Psoas muscle (tissue), 8 donors: ENCODE results near the gene EPHA4. TPM values are rescaled to one million over a fixed set of nuclear protein-coding genes. Genes with fewer than 3 reads are reported as not detected.

Source experiments
- ATAC-seq, 4 donors: fragments of 200-7000 bp; cut with Tn5 transposase; one replicate each; pipeline ENCODE4 v1.9.1; 2020; ENCODE audit warnings: moderate library complexity in 3 of 4, mild to moderate bottlenecking in 2 of 4
- DNase-seq, 2 donors: peaks; one replicate each; pipeline ENCODE4 v3.0.0-alpha.2; 2020
- H3K27ac ChIP-seq: fragments of 200-600 bp; one replicate; pipeline ENCODE4 v1.8.0; 2022
- H3K27me3 ChIP-seq, 3 donors: fragments of 200-600 bp in 1 of 3; one replicate each; pipeline versions ENCODE4 v1.6.1 to v1.8.0; 2013 to 2022; ENCODE audit warnings: low read length in 2 of 3, mild to moderate bottlenecking in 2 of 3, moderate library complexity in 1 of 3; ENCODE audit not compliant: insufficient read depth in 3 of 3
- H3K36me3 ChIP-seq, 2 donors: fragments of 200-600 bp in 1 of 2; one replicate each; pipeline versions ENCODE4 v1.6.1 to v1.8.0; 2013 to 2022; ENCODE audit warnings: low read depth in 1 of 2, mild to moderate bottlenecking in 1 of 2, moderate library complexity in 1 of 2; ENCODE audit not compliant: insufficient read depth in 1 of 2
- H3K4me1 ChIP-seq: fragments of 200-600 bp; one replicate; pipeline ENCODE4 v1.8.0; 2022
- H3K4me3 ChIP-seq: fragments of 200-600 bp; one replicate; pipeline ENCODE4 v1.8.0; 2022; ENCODE audit warnings: mild to moderate bottlenecking
- H3K9me3 ChIP-seq: fragments of 200-600 bp; one replicate; pipeline ENCODE4 v1.8.0; 2022
- CTCF ChIP-seq: fragments of 200-600 bp; IDR thresholded peaks from one replicate; pipeline ENCODE4 v1.8.0; 2022; ENCODE audit warnings: antibody characterized with exemption
- WGBS, 3 donors: extraction: QIAGEN DNeasy Blood & Tissue Kit; methylation state at CpG; one replicate each; pipeline versions ENCODE4 v1.1.6 to v1.1.7; 2013; 5-methylcytosine and 5-hydroxymethylcytosine counted together
- intact Hi-C, 2 donors: fragments of 100-400 bp; cut with DNase I; formaldehyde crosslinking; loops; one replicate each; pipeline versions ENCODE4 v1.11.0 to v1.14.2; 2022
- polyA plus RNA-seq, 3 donors: library from polyadenylated mRNA; stranded (reverse); fragments of 200-250 nt; gene quantifications; one replicate each; pipeline ENCODE4 v1.2.3, GENCODE V29; 2013
- total RNA-seq, 4 donors: library from RNA; stranded (reverse); fragmentation: NEBNext Ultra II Directional in 2 of 4; extraction: Animal tissue kit (Norgen Biotek cat#: 25700) in 2 of 4; gene quantifications; one replicate each; pipeline versions ENCODE4 v1.2.1 to v1.2.4, GENCODE V29; 2021 to 2023
- donor health status: healthy with polysubstance abuse.
- donor health status: DM: no; HTN: no; CAD: no; lungs with moderate emphysema.
- donor health status: Bipolar disorder and iron deficiency.
- donor health status: healthy.
- donor health status: DM: yes; HTN: yes; CAD: no.
- donor health status: DM: no; HTN: no; CAD: no.
- donor health status: DM: no; HTN: no; CAD: no.
- donor health status: DM: yes; HTN: yes; CAD: no.

EPHA4 gene
- total and polyA plus RNA-seq, 7 donors, result 0.76 to 6.3 (median 3.8) TPM

GRCh38 chr2:221415789-221416188, 156.3 kb downstream of the EPHA4 start:
- no peak overlapping the region for H3K27ac ChIP-seq
- ATAC-seq, result no peak
- no peak for TF ChIP-seq CTCF
- no peaks in the 10 kb centered on the region for H3K27me3 ChIP-seq
- H3K4me3 ChIP-seq, result no peak overlapping the region
- intact Hi-C loops, result no loop called here
- DNase-seq, result no peak
- H3K4me1 ChIP-seq, result no peaks in the 10 kb centered on the region
- WGBS, 3 donors, result 83 to 87% (median 85%) methylated on average over 5 of the region's 5 CpGs
- no peaks in the 10 kb centered on the region for H3K36me3 ChIP-seq
- peaks cover 4% of the 10 kb centered on the region for H3K9me3 ChIP-seq

- intact Hi-C loops, result no loop called here
- peaks cover 4% of the 10 kb centered on the region for H3K9me3 ChIP-seq
- no peak for ATAC-seq
These were observed 159.1 kb downstream of the EPHA4 start for GRCh38 chr2:221412978-221413377.

GRCh38 chr2:221410487-221410886, 161.6 kb downstream of the EPHA4 start:
- H3K36me3 ChIP-seq, result no peaks in the 10 kb centered on the region

More at GRCh38 chr2:221412978-221413377, 159.1 kb downstream of the EPHA4 start:
- Histone ChIP-seq H3K4me3 (no peak overlapping the region), H3K4me1 (no peaks in the 10 kb centered on the region), H3K27ac (no peak overlapping the region), H3K27me3 (no peaks in the 10 kb centered on the region), H3K36me3 (no peaks in the 10 kb centered on the region)
- TF ChIP-seq CTCF, result no peak
- DNase-seq, result no peak
- WGBS, 3 donors, result 93 to 100% (median 95%) methylated on average over 1 of the region's 1 CpG

GRCh38 chr2:221407765-221408164, 164.3 kb downstream of the EPHA4 start:
- DNase-seq, result no peak
- H3K36me3 ChIP-seq, result no peaks in the 10 kb centered on the region
- TF ChIP-seq CTCF, result no peak
- H3K4me1 ChIP-seq, result no peaks in the 10 kb centered on the region
- peaks cover 10% of the 10 kb centered on the region for H3K9me3 ChIP-seq
- H3K27ac ChIP-seq, result no peak overlapping the region
- ATAC-seq, result no peak
- no peaks in the 10 kb centered on the region for H3K27me3 ChIP-seq
- H3K4me3 ChIP-seq, result no peak overlapping the region
- intact Hi-C loops, result no loop called here
- WGBS, 3 donors, result 88 to 90% (median 88%) methylated on average over 5 of the region's 5 CpGs

More at GRCh38 chr2:221410487-221410886, 161.6 kb downstream of the EPHA4 start:
- H3K9me3 ChIP-seq, result peaks cover 10% of the 10 kb centered on the region
- H3K27ac ChIP-seq, result no peak overlapping the region
- H3K27me3 ChIP-seq, result no peaks in the 10 kb centered on the region
- no peak overlapping the region for H3K4me3 ChIP-seq
- TF ChIP-seq CTCF, result no peak
- H3K4me1 ChIP-seq, result no peaks in the 10 kb centered on the region
- 74 to 78% (median 76%) methylated on average over 4 of the region's 4 CpGs for WGBS, 3 donors
- no peak for ATAC-seq
- no peak for DNase-seq
- intact Hi-C loops, result no loop called here

- DNase-seq, result no peak
- TF ChIP-seq CTCF, result no peak
- no peak for ATAC-seq
- no peak overlapping the region for H3K27ac ChIP-seq
- no peaks in the 10 kb centered on the region for H3K36me3 ChIP-seq
- no peaks in the 10 kb centered on the region for H3K4me1 ChIP-seq
- peaks cover 10% of the 10 kb centered on the region for H3K9me3 ChIP-seq
- H3K4me3 ChIP-seq, result no peak overlapping the region
- intact Hi-C loops, result no loop called here
- H3K27me3 ChIP-seq, result no peaks in the 10 kb centered on the region
These were observed 166.6 kb downstream of the EPHA4 start for GRCh38 chr2:221405521-221405920.
